HG02870 (cell line): ENCODE data around the gene MASP2.
"Not testable (repeated sequence)": the region's sequence is repeated elsewhere in the genome, so short reads cannot be mapped to it uniquely, and the experiment has no call there.

ENCODE experiments used
- ATAC-seq: cut with Tn5 transposase; IDR thresholded peaks from one replicate; pipeline ENCODE4 v1.9.1; 2021; ENCODE audit warnings: mild to moderate bottlenecking, moderate library complexity; ENCODE audit not compliant: unreplicated experiment

MASP2 gene

GRCh38 chr1:11046625-11047365 lies at the start of gene MASP2:
TSS of gene MASP2 (minus strand) at chr1:11047239. CDS start at chr1:11047207, 32 bp downstream.
- ATAC-seq, result no peak

DNA sequence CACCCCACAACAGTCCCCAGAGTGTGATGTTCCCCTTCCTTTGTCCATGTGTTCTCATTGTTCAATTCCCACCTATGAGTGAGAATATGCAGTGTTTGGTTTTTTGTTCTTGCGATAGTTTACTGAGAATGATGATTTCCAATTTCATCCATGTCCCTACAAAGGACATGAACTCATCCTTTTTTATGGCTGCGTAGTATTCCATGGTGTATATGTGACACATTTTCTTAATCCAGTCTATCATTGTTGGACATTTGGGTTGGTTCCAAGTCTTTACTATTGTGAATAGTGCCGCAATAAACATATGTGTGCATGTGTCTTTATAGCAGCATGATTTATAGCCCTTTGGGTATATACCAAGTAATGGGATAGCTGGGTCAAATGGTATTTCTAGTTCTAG lies 36.7 kb upstream of the MASP2 start:
- ATAC-seq, result not testable (repeated sequence)

GRCh38 chr1:11080931-11081330 lies 33.9 kb upstream of the MASP2 start:
- no peak for ATAC-seq

DNA sequence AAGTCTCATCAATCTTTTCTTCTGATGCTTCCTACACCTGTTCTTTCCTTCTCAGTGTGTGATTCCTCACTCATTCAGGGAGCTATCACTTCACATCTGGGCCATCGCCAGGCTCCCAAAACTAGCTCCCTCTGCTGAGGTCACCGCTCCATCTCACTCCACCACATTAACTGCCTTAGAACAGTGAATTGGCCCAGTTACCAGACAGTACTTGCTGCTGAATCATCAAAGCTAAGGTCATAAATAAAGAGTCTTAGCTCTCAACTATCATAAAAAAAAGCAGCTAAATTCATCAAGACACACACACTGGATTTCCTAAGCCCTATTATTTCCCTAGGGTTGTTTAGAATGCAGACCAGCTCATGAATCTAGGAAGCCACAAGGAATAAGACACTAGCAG lies 31.6 kb upstream of the MASP2 start:
- no peak for ATAC-seq

DNA sequence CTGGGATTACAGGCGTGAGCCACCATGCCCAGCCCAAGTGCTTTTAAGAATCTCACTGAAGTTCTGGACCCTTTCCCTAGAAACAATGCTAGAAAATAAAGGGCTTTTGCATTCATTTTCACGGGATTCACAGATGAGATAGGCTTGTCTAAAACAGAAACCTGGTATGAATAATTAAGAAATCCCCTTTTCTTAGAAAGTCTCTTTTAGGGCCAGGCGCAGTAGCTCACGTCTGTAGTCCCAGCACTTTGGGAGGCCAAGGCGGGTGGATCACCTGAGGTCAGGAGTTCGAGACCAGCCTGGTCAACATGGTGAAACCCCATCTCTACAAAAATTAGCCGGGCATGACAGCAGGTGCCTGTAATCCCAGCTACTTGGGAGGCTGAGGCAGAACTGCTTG lies 26.4 kb upstream of the MASP2 start:
- ATAC-seq, result not testable (repeated sequence)

DNA sequence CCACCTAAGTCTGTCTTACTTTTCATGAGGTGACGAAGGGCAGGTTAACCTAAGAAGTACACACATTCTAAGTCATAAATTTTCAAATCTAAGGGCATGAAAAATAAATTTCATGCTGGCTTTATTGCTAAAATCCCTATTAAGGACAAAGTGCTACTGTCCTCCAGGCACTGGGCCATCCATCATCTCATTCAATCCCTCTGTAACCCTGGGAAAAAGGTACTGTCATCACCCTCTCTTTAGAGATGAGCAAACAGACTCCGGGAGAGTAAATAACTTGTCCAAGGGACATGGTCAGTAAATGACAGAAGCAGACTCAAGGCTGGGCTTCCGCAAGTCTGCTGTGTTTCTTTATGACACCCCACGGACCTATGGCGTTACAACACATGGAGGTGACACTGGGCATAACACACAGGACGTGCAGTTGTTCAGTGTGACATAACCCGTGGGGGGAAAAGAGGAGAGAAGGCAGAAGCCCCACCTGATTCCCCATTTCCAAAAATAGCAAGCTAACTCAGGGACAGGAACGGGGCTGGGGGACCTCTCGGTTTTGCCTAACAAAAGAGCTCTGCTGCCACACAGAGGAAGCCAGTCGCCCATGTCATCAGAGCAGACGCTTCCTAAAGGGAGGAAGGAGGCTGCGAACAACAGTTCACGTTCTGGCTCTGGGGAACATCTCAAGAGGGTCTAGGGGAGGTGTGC lies 25.3 kb upstream of the MASP2 start:
- no peak for ATAC-seq

GRCh38 chr1:11071463-11072215 lies 24.6 kb upstream of the MASP2 start:
- ATAC-seq, result no peak

DNA sequence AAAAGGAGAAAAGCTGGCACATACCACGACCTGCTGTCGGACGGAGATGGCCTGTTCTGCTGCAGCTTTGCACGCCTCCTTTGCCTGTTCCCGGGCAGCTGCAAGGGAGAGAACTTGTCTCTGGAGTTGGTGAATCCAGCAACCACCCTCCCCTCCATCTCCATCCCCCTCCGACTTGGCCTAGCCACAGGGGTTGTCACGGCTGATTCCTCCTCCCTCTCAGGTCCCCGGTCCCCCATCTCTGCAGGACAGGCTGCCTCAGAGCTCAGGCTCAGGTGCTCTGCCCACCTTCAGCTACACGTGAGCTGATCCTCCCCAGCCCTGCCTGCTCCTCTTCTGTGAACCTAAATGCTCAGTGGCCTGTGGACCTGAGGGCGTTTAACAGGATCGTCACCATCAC lies 23.8 kb upstream of the MASP2 start:
- ATAC-seq, result no peak

DNA sequence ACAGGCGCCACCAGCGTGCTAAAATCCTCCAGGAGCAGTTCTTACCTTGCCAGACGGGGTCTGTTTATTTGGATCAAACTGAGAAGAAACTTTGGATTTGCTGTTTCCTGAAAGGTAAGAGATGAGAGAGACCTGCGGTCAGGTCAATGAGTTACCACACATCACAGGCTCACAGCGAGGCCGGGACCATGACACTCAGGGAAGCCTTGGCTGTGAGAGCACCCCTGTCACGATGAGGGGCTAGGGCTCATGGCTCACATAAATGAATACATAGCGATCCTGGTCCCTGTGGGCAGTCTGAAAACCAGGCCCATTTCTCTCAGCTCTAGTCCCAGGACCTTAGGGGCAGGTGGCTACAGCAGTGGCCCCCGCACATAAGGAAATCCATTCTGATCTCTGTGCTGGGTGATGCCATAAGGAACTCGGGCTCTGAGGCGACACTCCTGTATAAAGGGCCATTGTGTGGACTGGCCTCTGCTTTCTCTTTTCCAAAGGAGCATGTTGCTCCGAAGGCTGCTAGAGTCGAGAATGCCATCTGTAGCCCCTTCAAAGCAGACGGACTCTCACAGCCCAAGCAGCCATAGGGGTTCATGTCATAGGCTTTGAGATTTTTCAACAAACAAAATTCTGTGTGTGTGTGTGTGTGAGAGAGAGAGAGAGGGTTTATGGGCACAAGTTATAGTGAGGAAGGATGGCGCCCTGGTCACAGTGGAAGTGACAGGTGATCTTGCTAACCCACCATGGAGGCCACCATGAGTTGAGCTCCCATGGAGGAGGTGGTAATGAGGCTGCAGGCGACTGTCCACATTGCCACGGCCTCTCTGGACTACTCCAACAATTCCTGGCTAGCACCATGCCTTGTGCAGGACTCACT lies 21.8 kb upstream of the MASP2 start:
- ATAC-seq, result no peak

GRCh38 chr1:11067716-11068599 lies 20.9 kb upstream of the MASP2 start:
- no peak for ATAC-seq

- ATAC-seq, result no peak
Measured at GRCh38 chr1:11065796-11066195, 18.8 kb upstream of the MASP2 start.

GRCh38 chr1:11064942-11065341 lies 17.9 kb upstream of the MASP2 start:
- no peak for ATAC-seq

GRCh38 chr1:11063937-11064537 lies 17.0 kb upstream of the MASP2 start:
- not testable (repeated sequence) for ATAC-seq

GRCh38 chr1:11062965-11063401 lies 15.9 kb upstream of the MASP2 start:
- peak; percentile 33 for ATAC-seq

- ATAC-seq, result no peak
Measured at GRCh38 chr1:11061652-11062365, 14.8 kb upstream of the MASP2 start.

- ATAC-seq, result peak; percentile 81
Measured at GRCh38 chr1:11059968-11060830, 13.2 kb upstream of the MASP2 start, which contains the start of gene SRM. TSS of gene SRM (minus strand) at chr1:11060018. CDS start at chr1:11059943, 75 bp downstream.

- ATAC-seq, result peak; percentile 10
Measured at GRCh38 chr1:11059155-11059967, 12.3 kb upstream of the MASP2 start.
